DOHH2 (cell line): ENCODE data around the gene PPFIA3.

Experiments used
- H3F3A ChIP-seq: fragments of 200-600 bp; sonication (generic), shearing (Covaris generic); 2 replicates; pipeline ENCODE4 v1.6.0; 2016; ENCODE audit warnings: antibody characterized with exemption, mild to moderate bottlenecking; ENCODE audit not compliant: control insufficient read depth, insufficient read depth
- H3K27ac ChIP-seq: fragments of 200-600 bp; sonication (generic); 2 replicates; pipeline ENCODE4 v1.5.1; 2014; ENCODE audit warnings: low read depth, mild to moderate bottlenecking, low read length, moderate library complexity
- H3K27me3 ChIP-seq: fragments of 200-600 bp; sonication (generic); 2 replicates; pipeline ENCODE4 v1.6.1; 2014; ENCODE audit warnings: mild to moderate bottlenecking, low read length, mixed read lengths; ENCODE audit not compliant: control insufficient read depth
- H3K36me3 ChIP-seq: fragments of 200-600 bp; sonication (generic); 2 replicates; pipeline ENCODE4 v1.6.1; 2014; ENCODE audit warnings: mild to moderate bottlenecking, low read length, moderate library complexity, mixed read lengths; ENCODE audit not compliant: control insufficient read depth
- H3K4me1 ChIP-seq: fragments of 200-600 bp; sonication (generic); 2 replicates; pipeline ENCODE4 v1.6.1; 2014; ENCODE audit warnings: mild to moderate bottlenecking, low read length, mixed read lengths; ENCODE audit not compliant: control insufficient read depth
- H3K4me2 ChIP-seq: fragments of 200-600 bp; sonication (generic); 2 replicates; pipeline ENCODE4 v1.6.0; 2014; ENCODE audit warnings: mild to moderate bottlenecking, low read length, moderate library complexity
- H3K4me3 ChIP-seq: fragments of 200-600 bp; sonication (generic); 2 replicates; pipeline ENCODE4 v1.5.1; 2014; ENCODE audit warnings: mild to moderate bottlenecking, low read length, mixed read lengths
- H3K79me2 ChIP-seq: fragments of 200-600 bp; sonication (generic); 2 replicates; pipeline ENCODE4 v1.6.1; 2014; ENCODE audit warnings: mild to moderate bottlenecking, low read length, mixed read lengths; ENCODE audit not compliant: control insufficient read depth
- H3K9me2 ChIP-seq: fragments of 200-600 bp; sonication (generic); replicated peaks from 2 replicates; pipeline ENCODE4 v1.6.1; 2014; ENCODE audit warnings: mild to moderate bottlenecking, low read length, mixed read lengths; ENCODE audit not compliant: control insufficient read depth
- H3K9me3 ChIP-seq: fragments of 200-600 bp; sonication (generic); 2 replicates; pipeline ENCODE4 v1.6.1; 2014; ENCODE audit warnings: antibody characterized with exemption, low read length, mixed read lengths; ENCODE audit not compliant: control insufficient read depth, insufficient read depth
- H4K20me1 ChIP-seq: fragments of 200-600 bp; sonication (generic); 2 replicates; pipeline ENCODE4 v1.6.0; 2014; ENCODE audit warnings: low read depth, mild to moderate bottlenecking, antibody characterized with exemption, low read length, moderate library complexity; ENCODE audit not compliant: control insufficient read depth, insufficient read depth
- EZH2phosphoT487 ChIP-seq: fragments of 200-600 bp; sonication (generic); IDR thresholded peaks from 2 replicates; pipeline ENCODE4 v1.6.1; 2017; ENCODE audit warnings: borderline replicate concordance, mild to moderate bottlenecking, antibody characterized with exemption, low read length, moderate library complexity, mixed read lengths
- TF ChIP-seq, protein P1 (sequence below): fragments of 200-600 bp; sonication (generic); IDR thresholded peaks from one replicate; pipeline ENCODE4 v1.5.1; 2014; ENCODE audit warnings: antibody characterized with exemption, mild to moderate bottlenecking, low read depth, low read length; ENCODE audit not compliant: poor library complexity, severe bottlenecking

The PPFIA3 gene

DNA sequence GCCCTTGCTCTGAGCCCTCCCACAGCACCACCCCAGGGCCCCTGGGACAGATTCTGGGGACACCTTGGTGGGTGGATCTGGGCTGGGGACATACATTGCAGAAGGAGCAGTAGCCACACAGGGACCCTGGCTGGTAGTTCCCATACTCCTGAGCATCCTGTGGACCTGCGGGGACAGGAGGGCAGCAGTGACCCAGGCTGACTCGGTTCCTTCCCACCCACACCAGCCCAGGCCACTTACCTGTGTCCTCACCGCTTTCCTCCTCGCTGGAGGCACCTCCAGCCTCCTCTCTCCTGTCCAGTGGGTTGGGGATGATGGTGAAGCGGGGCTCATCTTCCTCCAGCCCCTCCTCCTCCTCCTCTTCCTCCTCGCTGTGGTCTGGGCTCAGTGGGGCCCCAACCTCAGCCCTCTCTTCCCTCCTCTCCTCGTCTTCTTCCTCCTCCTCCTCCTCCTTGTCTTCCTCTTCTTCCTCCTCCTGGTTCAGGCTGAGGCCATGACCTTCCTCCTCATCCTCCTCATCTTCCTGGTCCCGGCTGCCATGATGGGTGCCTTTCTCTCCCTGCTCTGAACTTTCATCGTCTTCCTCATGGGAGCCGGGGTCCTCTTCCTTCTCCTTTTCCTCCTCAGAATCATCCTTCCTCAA lies 33.9 kb downstream of the PPFIA3 start:
- no peaks in the 10 kb centered on the region for H3K9me3 ChIP-seq
- H3K27me3 ChIP-seq = peaks cover 9% of the 10 kb centered on the region
- no peaks in the 10 kb centered on the region for H3K79me2 ChIP-seq
- H3K9me2 ChIP-seq = no peaks in the 10 kb centered on the region
- peaks cover 21% of the 10 kb centered on the region for H3K4me1 ChIP-seq
- no peaks in the 10 kb centered on the region for H4K20me1 ChIP-seq
- H3K4me2 ChIP-seq = no peak overlapping the region
- TF ChIP-seq, protein P1, sequence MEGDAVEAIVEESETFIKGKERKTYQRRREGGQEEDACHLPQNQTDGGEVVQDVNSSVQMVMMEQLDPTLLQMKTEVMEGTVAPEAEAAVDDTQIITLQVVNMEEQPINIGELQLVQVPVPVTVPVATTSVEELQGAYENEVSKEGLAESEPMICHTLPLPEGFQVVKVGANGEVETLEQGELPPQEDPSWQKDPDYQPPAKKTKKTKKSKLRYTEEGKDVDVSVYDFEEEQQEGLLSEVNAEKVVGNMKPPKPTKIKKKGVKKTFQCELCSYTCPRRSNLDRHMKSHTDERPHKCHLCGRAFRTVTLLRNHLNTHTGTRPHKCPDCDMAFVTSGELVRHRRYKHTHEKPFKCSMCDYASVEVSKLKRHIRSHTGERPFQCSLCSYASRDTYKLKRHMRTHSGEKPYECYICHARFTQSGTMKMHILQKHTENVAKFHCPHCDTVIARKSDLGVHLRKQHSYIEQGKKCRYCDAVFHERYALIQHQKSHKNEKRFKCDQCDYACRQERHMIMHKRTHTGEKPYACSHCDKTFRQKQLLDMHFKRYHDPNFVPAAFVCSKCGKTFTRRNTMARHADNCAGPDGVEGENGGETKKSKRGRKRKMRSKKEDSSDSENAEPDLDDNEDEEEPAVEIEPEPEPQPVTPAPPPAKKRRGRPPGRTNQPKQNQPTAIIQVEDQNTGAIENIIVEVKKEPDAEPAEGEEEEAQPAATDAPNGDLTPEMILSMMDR = no peak
- TF ChIP-seq EZH2phosphoT487 = no peak
- no peak overlapping the region for H3K27ac ChIP-seq
- no peaks in the 10 kb centered on the region for H3K36me3 ChIP-seq
- H3F3A ChIP-seq = peaks cover 9% of the 10 kb centered on the region
- H3K4me3 ChIP-seq = no peak overlapping the region

DNA sequence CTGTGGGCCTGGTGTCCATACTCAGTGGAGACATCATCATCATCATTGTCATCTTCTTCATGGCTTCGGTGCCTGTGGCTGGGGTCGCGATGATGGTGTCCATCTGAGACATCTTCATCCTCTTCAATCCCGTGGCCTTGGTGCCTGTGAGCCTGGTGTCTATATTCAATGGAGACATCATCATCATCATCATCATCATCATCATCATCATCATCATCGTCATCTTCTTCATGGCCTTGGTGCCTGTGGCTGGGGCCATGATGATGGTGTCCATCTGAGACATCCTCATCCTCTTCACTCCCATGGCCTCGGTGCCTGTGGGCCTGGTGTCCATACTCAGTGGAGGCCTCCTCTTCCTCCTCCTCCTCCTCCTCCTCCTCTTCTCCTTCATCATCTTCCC lies 34.9 kb downstream of the PPFIA3 start:
- Histone ChIP-seq H3F3A (peaks cover 9% of the 10 kb centered on the region), H3K4me3 (no peak overlapping the region), H3K4me2 (no peak overlapping the region)

DNA sequence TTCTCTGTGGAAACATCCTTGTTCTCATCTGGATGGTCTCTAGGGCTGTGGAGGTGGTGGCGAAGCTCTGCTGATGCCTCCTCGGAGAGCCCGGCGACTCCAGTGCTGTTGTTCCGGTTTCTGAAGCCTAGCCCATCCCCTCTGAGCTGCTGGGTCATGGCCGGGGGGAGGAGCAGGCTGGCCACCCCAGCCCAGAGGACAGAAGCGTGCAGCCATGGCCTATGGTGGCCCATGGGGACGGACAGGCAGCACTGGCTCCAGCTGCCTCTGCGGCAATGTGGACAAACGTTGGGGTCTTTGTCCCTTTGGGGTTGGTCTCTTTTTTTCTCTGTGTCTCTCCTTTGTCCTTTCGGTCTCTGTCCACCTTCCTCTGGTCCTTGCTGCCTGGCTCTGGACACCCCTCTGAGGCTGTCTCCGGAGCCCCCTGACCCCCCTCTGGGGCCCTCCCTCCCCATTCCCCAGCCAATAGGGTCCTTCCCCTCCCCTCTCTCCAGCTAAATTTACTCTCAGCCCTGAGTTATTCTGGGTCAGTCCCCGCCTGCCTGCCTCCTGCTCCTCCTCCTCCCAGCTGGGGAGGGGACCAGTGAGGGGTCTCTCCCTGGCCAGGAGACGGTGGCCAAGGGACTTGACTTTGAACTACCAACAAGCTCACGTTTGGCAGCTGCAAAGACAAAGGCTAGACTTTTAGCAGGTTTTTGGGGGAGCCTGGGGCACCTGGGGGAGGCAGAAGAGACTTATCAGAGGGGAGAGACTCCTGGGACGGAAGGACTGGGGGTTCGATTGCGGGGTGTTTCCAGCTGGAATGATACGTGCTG lies 35.9 kb downstream of the PPFIA3 start, which contains the start of gene HRC:
Gene HRC (minus strand): TSS at position 392 of the 815 bp plus-strand sequence. CDS start 159 bp downstream, at position 233.
- Histone ChIP-seq H3K36me3 (no peaks in the 10 kb centered on the region), H3F3A (peaks cover 9% of the 10 kb centered on the region), H3K4me1 (peaks cover 16% of the 10 kb centered on the region), H3K27ac (no peak within 1 kb of the TSS), H3K4me3 (no peak within 1 kb of the TSS), H3K4me2 (no peak within 1 kb of the TSS), H3K27me3 (peaks cover 9% of the 10 kb centered on the region), H4K20me1 (no peaks in the 10 kb centered on the region), H3K79me2 (no peaks in the 10 kb centered on the region), H3K9me3 (no peaks in the 10 kb centered on the region), H3K9me2 (no peaks in the 10 kb centered on the region)
- TF ChIP-seq, protein P1 = no peak
- no peak for TF ChIP-seq EZH2phosphoT487

More for the DNA sequence above, 34.9 kb downstream of the PPFIA3 start:
- peaks cover 16% of the 10 kb centered on the region for H3K4me1 ChIP-seq
- H3K79me2 ChIP-seq = no peaks in the 10 kb centered on the region
- H3K27ac ChIP-seq = no peak overlapping the region
- TF ChIP-seq EZH2phosphoT487 = no peak
- TF ChIP-seq, protein P1 = no peak
- peaks cover 9% of the 10 kb centered on the region for H3K27me3 ChIP-seq
- no peaks in the 10 kb centered on the region for H3K9me2 ChIP-seq
- no peaks in the 10 kb centered on the region for H3K36me3 ChIP-seq
- H3K9me3 ChIP-seq = no peaks in the 10 kb centered on the region
- no peaks in the 10 kb centered on the region for H4K20me1 ChIP-seq
